ENCODE data around the gene RHOV.

DNA sequence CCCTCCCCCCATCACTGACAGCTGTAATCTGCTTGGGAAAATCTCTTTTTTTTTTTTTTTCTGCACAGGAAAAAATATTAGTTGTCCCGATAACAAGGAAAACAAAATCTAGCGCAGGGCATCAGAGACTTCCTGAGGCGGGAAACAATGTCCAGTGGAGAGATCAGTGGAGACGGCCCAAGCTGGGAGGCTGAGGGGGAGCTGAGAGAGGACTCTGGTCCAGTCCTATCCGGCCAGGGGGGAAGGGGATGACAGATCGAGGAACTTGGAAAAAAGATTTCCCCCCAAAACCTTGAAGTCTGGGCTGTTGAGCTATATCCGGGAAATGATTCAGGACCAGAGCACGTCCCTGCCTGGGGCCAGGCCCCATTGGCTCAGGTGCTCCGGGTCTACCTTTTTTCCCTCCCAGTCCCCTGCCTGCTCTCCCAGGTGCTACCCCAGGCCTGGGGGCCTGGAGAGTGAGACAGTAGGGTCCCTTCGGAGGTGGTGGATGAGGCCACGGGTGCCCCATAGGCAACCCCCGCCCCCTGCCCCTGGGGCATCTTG lies 41.2 kb upstream of the RHOV start:
- TF ChIP-seq EZH2 (IDR thresholded peaks at IDR 0.05; ENCODE audit: insufficient read depth, poor library complexity, severe bottlenecking) (no peak), EZH2phosphoT487 (IDR thresholded peaks at IDR 0.05; ENCODE audit: insufficient read depth, low read depth) (no peak)

Data from GM23248 (cell line).